HepG2 (cell line): ENCODE results near the gene UTP4. TPM values are rescaled to one million over a fixed set of nuclear protein-coding genes. Genes with fewer than 3 reads are reported as not detected.

Source experiments
- ATAC-seq: fragments of 200-7000 bp; cut with Tn5 transposase; 3 replicates; pipeline ENCODE4 v1.9.1; 2020; ENCODE audit warnings: mild to moderate bottlenecking, moderate library complexity
- BruUV-seq: library from RNA; stranded (reverse); fragments of 400-500 nt; replicated peaks from 2 replicates; lab custom pipeline; 2021; lab: Mats Ljungman, UMichigan
- CTCF ChIA-PET: fragments of 300-600 bp; formaldehyde crosslinking; extraction: SDS; loops from one replicate; lab custom pipeline; 2021; ENCODE audit warnings: low total read pairs, inconsistent platforms, low intra/inter-chr PET ratio; lab: Yijun Ruan, JAX
- POLR2A ChIA-PET: fragments of 350-600 bp; sonication (Branson Sonifier 250); formaldehyde crosslinking; loops from one replicate; lab custom pipeline; 2020; ENCODE audit warnings: antibody characterized with exemption, inconsistent platforms; lab: Yijun Ruan, JAX
- DNase-seq: peaks from one replicate; pipeline ENCODE4 v3.0.0-alpha.2; 2015; ENCODE audit warnings: low spot score
- FAIRE-seq: peaks from 3 replicates; lab custom pipeline; 2011; peaks lifted over from hg19 to GRCh38; lab: Jason Lieb, UNC
- H2AFZ ChIP-seq: one replicate; pipeline ENCODE4 v1.6.1; 2011; ENCODE audit warnings: low read length, inconsistent platforms
- H3K27ac ChIP-seq: fragments of 300-600 bp; 3 replicates; pipeline ENCODE4 v1.8.0; 2011; ENCODE audit warnings: mixed run types, mild to moderate bottlenecking, mixed read lengths, low read length, inconsistent platforms; ENCODE audit not compliant: insufficient read depth; ENCODE audit errors: extremely low read length
- H3K27me3 ChIP-seq, 2 experiments: fragments of 200-600 bp in 1 of 2; 2 replicates in 1 of 2; 3 replicates in 1 of 2; pipeline versions ENCODE4 v1.6.0 to v1.8.0; 2011; ENCODE audit warnings: low read length in 2 of 2, mild to moderate bottlenecking in 2 of 2, moderate library complexity in 2 of 2, inconsistent platforms in 1 of 2; ENCODE audit not compliant: insufficient read depth in 2 of 2, control insufficient read depth in 1 of 2
- H3K36me3 ChIP-seq, 2 experiments: fragments of 200-600 bp in 1 of 2; replicated peaks in 1 of 2; 2 replicates in 1 of 2; 3 replicates in 1 of 2; pipeline versions ENCODE4 v1.5.1 to v1.8.0; 2011; ENCODE audit warnings: low read length in 2 of 2, inconsistent platforms in 1 of 2; ENCODE audit not compliant: insufficient read depth in 2 of 2, control insufficient read depth in 1 of 2
- H3K4me1 ChIP-seq: 2 replicates; pipeline ENCODE4 v1.5.1; 2012; ENCODE audit warnings: low read length, inconsistent platforms; ENCODE audit not compliant: insufficient read depth
- H3K4me2 ChIP-seq: 2 replicates; pipeline ENCODE4 v1.6.0; 2011; ENCODE audit warnings: low read depth, low read length, inconsistent platforms
- H3K4me3 ChIP-seq, 3 experiments: fragments of 200-600 bp in 1 of 3; sonication (generic), shearing (Covaris generic) in 1 of 3; replicated peaks in 1 of 3; 2 replicates each; pipeline ENCODE4 v1.5.1; 2011 to 2016; ENCODE audit warnings: low read length in 3 of 3, inconsistent platforms in 2 of 3, low read depth in 2 of 3, mild to moderate bottlenecking in 2 of 3, control low read depth in 1 of 3, mixed read lengths in 1 of 3; ENCODE audit not compliant: insufficient read depth in 1 of 3
- H3K79me2 ChIP-seq: one replicate; pipeline ENCODE4 v1.6.1; 2011; ENCODE audit warnings: low read length, inconsistent platforms; ENCODE audit not compliant: insufficient read depth
- H3K9ac ChIP-seq: 2 replicates; pipeline ENCODE4 v1.6.0; 2011; ENCODE audit warnings: mild to moderate bottlenecking, low read depth, low read length, inconsistent platforms; ENCODE audit not compliant: insufficient read depth
- H3K9me3 ChIP-seq: 2 replicates; pipeline ENCODE4 v1.5.1; 2012; ENCODE audit warnings: mild to moderate bottlenecking, low read length
- H4K20me1 ChIP-seq: 2 replicates; pipeline ENCODE4 v1.6.0; 2011; ENCODE audit warnings: inconsistent platforms, mild to moderate bottlenecking, low read length, moderate library complexity; ENCODE audit not compliant: insufficient read depth
- ATF3 ChIP-seq: sonication (generic); formaldehyde crosslinking; IDR thresholded peaks from 2 replicates; pipeline ENCODE4 v1.4.0; 2020; ENCODE audit warnings: missing genetic modification reagents
- CENPX ChIP-seq: sonication (generic); formaldehyde crosslinking; IDR thresholded peaks from 2 replicates; pipeline ENCODE4 v1.9.0; 2021; ENCODE audit warnings: mild to moderate bottlenecking, missing genetic modification reagents, moderate library complexity
- DMTF1 ChIP-seq: sonication (generic); formaldehyde crosslinking; IDR thresholded peaks from 2 replicates; pipeline ENCODE4 v1.4.0; 2020; ENCODE audit warnings: mild to moderate bottlenecking, missing genetic modification reagents
- GABPA ChIP-seq, 2 experiments: IDR thresholded peaks; 2 replicates each; pipeline ENCODE4 v1.6.1; 2011 to 2016; ENCODE audit warnings: low read depth in 2 of 2, low read length in 1 of 2, missing biosample characterization in 1 of 2, missing genetic modification characterization in 1 of 2
- GMEB1 ChIP-seq: sonication (generic); formaldehyde crosslinking; IDR thresholded peaks from 2 replicates; pipeline ENCODE4 v1.5.1; 2020; ENCODE audit warnings: missing genetic modification reagents, mild to moderate bottlenecking, borderline replicate concordance
- SP2 ChIP-seq: sonication (generic); formaldehyde crosslinking; IDR thresholded peaks from 2 replicates; pipeline ENCODE4 v1.5.1; 2020; ENCODE audit warnings: mild to moderate bottlenecking, missing genetic modification reagents
- ZBED4 ChIP-seq: sonication (generic); formaldehyde crosslinking; IDR thresholded peaks from 2 replicates; pipeline ENCODE4 v1.4.0; 2020; ENCODE audit warnings: missing genetic modification reagents, borderline replicate concordance
- ZC3H13 ChIP-seq: sonication (generic); formaldehyde crosslinking; IDR thresholded peaks from 2 replicates; pipeline ENCODE4 v1.8.1; 2023; ENCODE audit warnings: mild to moderate bottlenecking, missing genetic modification reagents, moderate library complexity
- ZNF263 ChIP-seq: sonication (generic); formaldehyde crosslinking; IDR thresholded peaks from 2 replicates; pipeline ENCODE4 v1.4.0; 2020; ENCODE audit warnings: missing genetic modification reagents
- ZNF264 ChIP-seq: sonication (generic); formaldehyde crosslinking; IDR thresholded peaks from 2 replicates; pipeline ENCODE4 v1.4.0; 2020; ENCODE audit warnings: missing genetic modification reagents
- ZNF282 ChIP-seq: fragments of 450-650 bp; IDR thresholded peaks from 2 replicates; pipeline ENCODE4 v1.6.1; 2018; ENCODE audit not compliant: partially characterized antibody
- ZNF773 ChIP-seq: sonication (generic); formaldehyde crosslinking; IDR thresholded peaks from 2 replicates; pipeline ENCODE4 v1.4.0; 2020; ENCODE audit warnings: missing genetic modification reagents, borderline replicate concordance
- ZSCAN21 ChIP-seq: sonication (generic); formaldehyde crosslinking; IDR thresholded peaks from 2 replicates; pipeline ENCODE4 v1.8.0; 2022; ENCODE audit warnings: mild to moderate bottlenecking, missing genetic modification reagents, moderate library complexity, borderline replicate concordance
- WGBS: methylation state at CpG from one replicate; pipeline ENCODE4 v1.1.6; 2017; ENCODE audit warnings: low lambda C conversion rate; 5-methylcytosine and 5-hydroxymethylcytosine counted together
- in situ Hi-C: cut with HindIII; loops from 2 replicates; pipeline ENCODE4 v1.10.0; 2017; ENCODE audit warnings: low pct_unique_long_range_greater_than_20kb; ENCODE audit not compliant: extremely low pct_ligation_motif_present
- intact Hi-C: fragments of 100-400 bp; cut with micrococcal nuclease; formaldehyde crosslinking; loops from one replicate; pipeline ENCODE4 v1.10.0; 2022; ENCODE audit not compliant: unreplicated experiment
- polyA plus RNA-seq, 8 experiments: library from polyadenylated mRNA; depleted of rRNA in 3 of 8; stranded (reverse) in 7 of 8; unstranded in 1 of 8; fragments of >200 nt; fragmentation: Illumina TruSeq in 4 of 8; extraction: Trizol in 4 of 8; gene quantifications; 2 replicates each; pipeline versions ENCODE4 v1.2.1 to v1.2.3, GENCODE V29; 2011 to 2016; ENCODE audit warnings: low read depth in 4 of 8, missing spikeins in 1 of 8, mixed read lengths in 1 of 8; ENCODE audit not compliant: insufficient read depth in 1 of 8
- total RNA-seq, 5 experiments: library from RNA; depleted of rRNA; stranded (reverse); fragments of >200 nt; fragmentation: Illumina TruSeq; extraction: Trizol; gene quantifications; 2 replicates each; pipeline ENCODE4 v1.2.3, GENCODE V29; 2016; ENCODE audit warnings: low read depth in 1 of 5

The UTP4 gene
- total and polyA plus RNA-seq, 2 of the 13 experiments (the other 11 are each of a cell fraction or from before 2014, with no cell fraction given): 30.0 to 85.8 TPM

GRCh38 chr16:69186642-69187445, 54.4 kb downstream of the UTP4 start, which contains the start of gene SNTB2:
Gene SNTB2 (plus strand): TSS chr16:69187164. CDS start chr16:69187167, 3 bp downstream.
- H3K4me1 ChIP-seq: peaks cover 49% of the 10 kb centered on the region
- ATAC-seq: peak; percentile 94
- DNase-seq: peak; percentile 92
- BruUV-seq: no TSS peak
- peaks cover 10% of the 10 kb centered on the region; the same call in 1 of the 2 replicates for H4K20me1 ChIP-seq
- H3K27me3 ChIP-seq: no peaks in the 10 kb centered on the region; a peak in 1 of 5 replicates
- no peaks in the 10 kb centered on the region; a peak in 1 of 5 replicates for H3K36me3 ChIP-seq
- H3K4me2 ChIP-seq: peak within 1 kb of the TSS; percentile 84
- peak; percentile 49 for FAIRE-seq
- peak within 1 kb of the TSS; percentile 48 for H2AFZ ChIP-seq
- H3K27ac ChIP-seq: peak within 1 kb of the TSS; percentile 71
- CTCF ChIA-PET: interaction anchor here (1.2 kb wide), 1 partner anchor 30 kb away, joined by 3 read pairs; no protein-coding TSS in a partner anchor
- in situ Hi-C loops: no loop called here
- 1% methylated on average over 37 of the region's 69 CpGs for WGBS
- H3K9ac ChIP-seq: peak within 1 kb of the TSS; percentile 87
- H3K4me3 ChIP-seq: peak within 1 kb of the TSS; percentile 73 to 94 (median 88)
- H3K9me3 ChIP-seq: no peaks in the 10 kb centered on the region
- POLR2A ChIA-PET: interaction anchor here (0.7 to 2.4 kb wide), 18 partner anchors 7 to 143 kb away, joined by 3 to 14 read pairs (median 4); partner anchors contain the start of genes CHTF8, UTP4 and VPS4A
- peaks cover 37% of the 10 kb centered on the region for H3K79me2 ChIP-seq
- intact Hi-C loops: loop anchor here (2.0 to 5.0 kb wide), 3 partner anchors 35 to 100 kb away; no protein-coding TSS in a partner anchor
- no peak for TF ChIP-seq ZSCAN21 (CRISPR knock-in tag)
- TF ChIP-seq ZBED4 (CRISPR knock-in tag): 0 out of 2 replicates have a peak, but pooled peaks have one; percentile 32
- no peak for TF ChIP-seq CENPX (CRISPR knock-in tag)
- TF ChIP-seq ZNF263 (CRISPR knock-in tag): no peak
- no peak for TF ChIP-seq DMTF1 (CRISPR knock-in tag)
- TF ChIP-seq SP2 (CRISPR knock-in tag): no peak
- TF ChIP-seq ZNF773 (CRISPR knock-in tag): peak; percentile 83; the same call in 1 of the 2 replicates
- no peak for TF ChIP-seq ZNF282
- TF ChIP-seq ZC3H13: no peak
- peak; percentile 52; the same call in 1 of the 2 replicates for TF ChIP-seq GABPA (IDR thresholded peaks at IDR 0.05; ENCODE audit: low read depth, low read length)
- peak; percentile 84 for TF ChIP-seq GABPA (CRISPR knock-in tag; IDR thresholded peaks at IDR 0.05; ENCODE audit: low read depth)
- TF ChIP-seq ZNF264 (CRISPR knock-in tag): no peak; the same call in 1 of the 2 replicates
- peak; percentile 52; the same call in 1 of the 2 replicates for TF ChIP-seq ATF3 (CRISPR knock-in tag)
- TF ChIP-seq GMEB1 (CRISPR knock-in tag): peak; percentile 51; the same call in 1 of the 2 replicates
